GM18951 (cell line): ENCODE data around the gene SRRM3.
"Not testable (repeated sequence)": the region's sequence is repeated elsewhere in the genome, so short reads cannot be mapped to it uniquely, and the experiment has no call there.

Experiments
- POLR2A ChIP-seq: IDR thresholded peaks from 4 replicates; pipeline ENCODE4 v1.6.1; 2011; ENCODE audit warnings: mild to moderate bottlenecking; ENCODE audit not compliant: insufficient read length, insufficient read depth; ENCODE audit errors: extremely low read depth
- in situ Hi-C: fragments of 300-500 bp; cut with MboI; formaldehyde crosslinking; loops from one replicate; pipeline ENCODE4 v1.12.0; 2022; ENCODE audit warnings: low sequenced_read_pairs, mixed read lengths, inconsistent platforms; ENCODE audit not compliant: unreplicated experiment

The SRRM3 gene

GRCh38 chr7:76272851-76273497 lies 71.3 kb downstream of the SRRM3 start:
- in situ Hi-C loops = no loop called here
- TF ChIP-seq POLR2A = no peak

DNA sequence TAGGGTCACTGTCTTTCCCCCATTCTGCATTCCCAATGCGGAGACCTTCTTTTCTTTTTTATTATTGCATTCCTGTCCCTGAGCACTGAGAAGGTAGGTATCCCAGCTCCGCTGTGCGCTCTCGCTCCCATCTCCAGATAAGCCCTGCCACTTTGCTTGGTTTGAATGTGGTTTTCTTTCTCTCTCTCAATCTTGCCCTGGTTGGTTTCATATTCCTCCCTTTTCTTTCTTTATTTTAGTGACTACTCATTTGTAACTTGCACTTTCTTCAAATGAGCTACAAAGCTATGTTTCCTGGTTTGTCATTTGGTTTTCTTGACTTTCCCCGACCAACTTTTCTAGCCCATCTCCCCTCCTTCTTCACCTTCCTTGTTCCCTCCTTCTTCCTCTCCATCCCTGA lies 71.8 kb downstream of the SRRM3 start:
- no peak for TF ChIP-seq POLR2A
- in situ Hi-C loops = no loop called here

DNA sequence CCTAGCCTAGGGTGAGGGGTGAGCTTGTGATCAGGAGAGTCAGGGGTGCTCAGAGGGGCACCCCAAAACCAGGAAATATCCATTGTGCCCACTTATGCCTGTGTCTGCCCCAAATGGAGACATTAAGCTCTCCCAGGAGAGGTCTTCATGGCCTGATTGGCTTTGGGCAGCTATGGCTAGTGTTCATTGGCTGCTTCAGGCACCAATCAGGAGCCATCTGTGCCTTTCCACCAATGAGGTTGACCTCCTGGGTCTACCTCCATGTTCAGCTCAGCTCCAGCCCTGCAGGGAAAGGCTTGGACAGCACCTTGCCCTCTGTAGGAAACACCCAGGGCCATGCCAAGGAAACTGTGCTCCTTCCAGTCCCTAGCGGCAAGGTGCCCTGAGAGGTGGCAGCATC lies 76.8 kb downstream of the SRRM3 start:
- no peak for TF ChIP-seq POLR2A
- in situ Hi-C loops = no loop called here

- in situ Hi-C loops = no loop called here
- TF ChIP-seq POLR2A = no peak
Observed at GRCh38 chr7:76280408-76280807, 78.7 kb downstream of the SRRM3 start.

DNA sequence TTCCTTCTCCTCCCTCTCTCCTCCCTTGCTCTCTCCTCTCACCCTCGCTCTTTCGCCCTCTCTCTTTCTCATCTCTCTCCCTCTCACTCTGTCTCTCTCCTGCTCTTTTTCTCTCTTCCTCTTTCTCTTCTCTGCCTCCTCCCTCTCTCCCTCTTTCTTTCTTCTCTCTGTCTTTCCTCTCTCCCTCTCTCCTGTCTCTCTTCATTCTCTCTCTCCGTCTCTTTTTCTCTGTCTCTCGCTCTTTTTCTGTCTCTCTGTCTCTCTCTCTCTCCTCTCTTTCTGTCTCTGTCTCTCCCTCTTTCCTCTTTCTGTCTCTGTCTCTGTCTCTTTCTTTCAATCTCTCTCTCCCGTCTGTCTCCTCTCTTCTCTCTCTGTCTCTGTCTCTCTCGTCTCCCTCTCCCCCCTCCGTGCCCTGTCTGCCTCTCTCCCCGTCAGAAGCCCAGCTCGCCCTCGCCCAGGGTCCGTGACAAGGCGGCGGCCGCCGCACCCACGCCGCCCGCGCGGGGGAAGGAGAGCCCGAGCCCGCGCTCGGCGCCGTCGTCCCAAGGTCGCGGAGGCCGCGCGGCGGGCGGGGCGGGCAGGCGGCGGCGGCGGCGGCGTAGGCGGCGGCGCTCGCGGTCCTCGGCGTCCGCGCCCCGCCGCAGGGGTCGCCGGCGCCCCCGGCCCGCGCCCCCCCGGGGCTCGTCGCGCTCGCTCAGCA lies 79.5 kb downstream of the SRRM3 start:
- TF ChIP-seq POLR2A = no peak
- in situ Hi-C loops = no loop called here

- no peak for TF ChIP-seq POLR2A
- in situ Hi-C loops = no loop called here
Observed at GRCh38 chr7:76281706-76282343, 80.1 kb downstream of the SRRM3 start.

- TF ChIP-seq POLR2A = no peak
Observed at GRCh38 chr7:76282344-76283253, 80.9 kb downstream of the SRRM3 start.

GRCh38 chr7:76283254-76284159 lies 81.8 kb downstream of the SRRM3 start:
- TF ChIP-seq POLR2A = no peak
- in situ Hi-C loops = no loop called here

More at GRCh38 chr7:76282344-76283253, 80.9 kb downstream of the SRRM3 start:
- in situ Hi-C loops = no loop called here

DNA sequence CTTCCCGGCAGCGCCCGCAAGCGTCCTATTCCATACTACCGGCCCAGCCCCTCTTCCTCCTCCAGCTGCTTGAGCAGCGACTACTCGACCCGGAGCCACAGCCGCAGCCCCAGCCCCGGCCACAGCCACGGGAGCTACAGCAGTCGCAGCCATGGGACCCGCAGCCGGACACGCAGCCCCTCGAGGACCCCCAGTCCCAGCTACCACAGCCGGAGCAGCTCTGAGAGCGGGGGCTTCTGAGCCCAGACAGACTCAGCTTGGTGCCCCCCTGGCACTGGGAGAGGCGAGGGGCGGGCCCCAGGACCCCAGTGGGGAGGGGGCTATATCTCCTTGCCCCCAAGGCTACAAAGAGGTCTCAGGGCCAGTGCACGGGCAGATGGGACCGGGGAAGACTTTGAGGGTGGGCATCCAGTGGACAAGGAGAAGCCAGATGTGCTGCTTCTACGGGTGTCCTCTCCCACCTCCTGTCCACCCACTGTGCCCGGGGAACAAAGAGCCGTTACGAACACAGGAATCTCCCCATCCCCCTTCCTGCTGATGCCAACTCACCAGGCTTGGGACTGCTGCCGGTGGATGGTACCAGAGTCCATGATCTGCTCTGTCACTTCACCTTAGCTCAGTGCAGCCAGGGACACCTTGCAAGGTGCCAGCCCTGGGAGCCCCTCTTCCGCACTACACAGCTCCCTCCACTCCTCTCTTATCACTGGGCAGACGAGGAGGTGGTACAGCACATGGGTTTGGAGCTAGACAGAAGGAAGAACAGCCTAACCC lies 84.1 kb downstream of the SRRM3 start:
- in situ Hi-C loops = no loop called here
- no peak for TF ChIP-seq POLR2A

GRCh38 chr7:76286842-76287403 lies 85.2 kb downstream of the SRRM3 start:
- TF ChIP-seq POLR2A = no peak
- in situ Hi-C loops = no loop called here

DNA sequence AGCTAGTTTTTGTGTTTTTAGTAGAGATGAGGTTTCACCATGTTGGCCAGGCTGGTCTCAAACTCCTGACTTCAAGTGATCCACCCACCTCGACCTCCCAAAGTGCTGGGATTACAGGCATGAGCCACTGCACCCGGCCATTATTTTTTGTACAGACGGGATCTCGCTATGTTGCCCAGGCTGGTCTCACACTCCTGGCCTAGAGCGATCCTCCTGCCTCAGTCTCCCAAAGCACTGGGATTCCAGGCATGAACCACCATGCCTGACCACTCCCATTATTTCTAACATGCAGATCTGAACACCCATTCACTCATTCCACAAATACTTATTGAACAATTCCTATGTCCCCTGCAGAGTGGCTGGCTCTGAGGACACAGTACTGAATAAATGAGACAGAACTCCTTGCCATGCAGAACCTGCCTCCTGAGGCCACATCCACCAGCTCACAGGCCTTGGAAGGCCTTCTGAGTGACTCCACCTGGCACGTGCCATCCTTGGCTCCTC lies 89.2 kb downstream of the SRRM3 start:
- in situ Hi-C loops = not testable (repeated sequence)
